GM23338 (cell line): ENCODE measurements around the gene KRTAP5-1. TPM values are rescaled to one million over a fixed set of nuclear protein-coding genes. Genes with fewer than 3 reads are reported as not detected.
A peak's percentile ranks its signal among the peaks of the same experiment; 100 is the strongest.

Source experiments
- ATAC-seq: fragments of 200-7000 bp; cut with Tn5 transposase; 3 replicates; pipeline ENCODE4 v1.9.1; 2020
- DNase-seq: peaks from one replicate; pipeline ENCODE4 v3.0.0-alpha.2; 2015; ENCODE audit warnings: low spot score
- H2AFZ ChIP-seq: fragments of 200-600 bp; sonication (generic); 2 replicates; pipeline ENCODE4 v1.8.0; 2016; ENCODE audit warnings: antibody characterized with exemption, mild to moderate bottlenecking, moderate library complexity
- H3F3A ChIP-seq: fragments of 200-600 bp; sonication (generic); replicated peaks from 2 replicates; pipeline ENCODE4 v1.8.0; 2017; ENCODE audit warnings: antibody characterized with exemption, mixed run types, low read depth
- H3K27ac ChIP-seq: fragments of 200-600 bp; sonication (generic); 2 replicates; pipeline ENCODE4 v1.6.1; 2016; ENCODE audit warnings: low read depth
- H3K27me3 ChIP-seq: fragments of 200-600 bp; sonication (generic); 2 replicates; pipeline ENCODE4 v1.8.0; 2016; ENCODE audit warnings: mild to moderate bottlenecking, mixed run types, moderate library complexity; ENCODE audit not compliant: insufficient read depth
- H3K36me3 ChIP-seq: fragments of 200-600 bp; sonication (generic); 2 replicates; pipeline ENCODE4 v1.8.0; 2016; ENCODE audit warnings: mild to moderate bottlenecking; ENCODE audit not compliant: insufficient read depth
- H3K4me1 ChIP-seq: fragments of 200-600 bp; sonication (generic); 2 replicates; pipeline ENCODE4 v1.8.0; 2016; ENCODE audit warnings: mild to moderate bottlenecking, moderate library complexity; ENCODE audit not compliant: insufficient read depth
- H3K4me2 ChIP-seq: fragments of 200-600 bp; sonication (generic); 2 replicates; pipeline ENCODE4 v1.7.1; 2017; ENCODE audit warnings: mixed run types
- H3K4me3 ChIP-seq: fragments of 200-600 bp; sonication (generic); 2 replicates; pipeline ENCODE4 v1.6.1; 2016; ENCODE audit warnings: mixed run types
- H3K79me2 ChIP-seq: fragments of 200-600 bp; sonication (generic); replicated peaks from 2 replicates; pipeline ENCODE4 v1.8.0; 2017; ENCODE audit warnings: mild to moderate bottlenecking; ENCODE audit not compliant: insufficient read depth
- H3K9me2 ChIP-seq: fragments of 200-600 bp; sonication (generic); 2 replicates; pipeline ENCODE4 v1.8.0; 2017; ENCODE audit not compliant: insufficient read depth
- H4K20me1 ChIP-seq: fragments of 200-600 bp; sonication (generic); replicated peaks from 2 replicates; pipeline ENCODE4 v1.8.0; 2017; ENCODE audit warnings: mild to moderate bottlenecking; ENCODE audit not compliant: insufficient read depth
- H3K27ac Mint-ChIP-seq: 2 replicates; pipeline ENCODE4 v1.8.0; 2020; ENCODE audit warnings: inconsistent platforms, mild to moderate bottlenecking, moderate library complexity, mixed read lengths
- H3K27me3 Mint-ChIP-seq: 3 replicates; pipeline ENCODE4 v1.8.0; 2022; ENCODE audit warnings: low read depth, mild to moderate bottlenecking, moderate library complexity, mixed read lengths, inconsistent platforms; ENCODE audit not compliant: insufficient read depth, poor library complexity
- H3K36me3 Mint-ChIP-seq: 3 replicates; pipeline ENCODE4 v1.8.0; 2021; ENCODE audit warnings: low read depth, mild to moderate bottlenecking, inconsistent platforms, moderate library complexity, mixed read lengths
- H3K4me1 Mint-ChIP-seq: 3 replicates; pipeline ENCODE4 v1.8.0; 2020; ENCODE audit warnings: mild to moderate bottlenecking, inconsistent platforms, mixed read lengths
- H3K4me3 Mint-ChIP-seq: 3 replicates; pipeline ENCODE4 v1.8.0; 2021; ENCODE audit warnings: moderate library complexity, mild to moderate bottlenecking, inconsistent platforms, mixed read lengths
- H3K9me3 Mint-ChIP-seq: 3 replicates; pipeline ENCODE4 v1.8.0; 2020; ENCODE audit warnings: moderate library complexity, mild to moderate bottlenecking, inconsistent platforms, mixed read lengths
- CREB1 ChIP-seq: fragments of 250-450 bp; sonication (Bioruptor Pico); IDR thresholded peaks from 2 replicates; pipeline ENCODE4 v1.5.0; 2020; ENCODE audit warnings: low read depth, mild to moderate bottlenecking, moderate library complexity
- EZH2 ChIP-seq: fragments of 200-600 bp; sonication (generic); IDR thresholded peaks from one replicate; pipeline ENCODE4 v1.8.0; 2017; ENCODE audit warnings: antibody characterized with exemption, mild to moderate bottlenecking, low read depth; ENCODE audit not compliant: unreplicated experiment
- EZH2phosphoT487 ChIP-seq: fragments of 200-600 bp; sonication (generic); IDR thresholded peaks from one replicate; pipeline ENCODE4 v1.8.1; 2018; ENCODE audit warnings: antibody characterized with exemption; ENCODE audit not compliant: unreplicated experiment
- JUNB ChIP-seq: IDR thresholded peaks from one replicate; pipeline ENCODE4 v1.6.1; 2016; ENCODE audit warnings: antibody characterized with exemption; ENCODE audit not compliant: unreplicated experiment
- NANOG ChIP-seq: IDR thresholded peaks from 2 replicates; pipeline ENCODE4 v1.6.1; 2016; ENCODE audit warnings: antibody characterized with exemption, borderline replicate concordance
- POLR2AphosphoS5 ChIP-seq: IDR thresholded peaks from 2 replicates; pipeline ENCODE4 v1.6.1; 2016; ENCODE audit warnings: antibody characterized with exemption, low read depth
- STAT1 ChIP-seq: IDR thresholded peaks from one replicate; pipeline ENCODE4 v1.6.1; 2016; ENCODE audit warnings: antibody characterized with exemption; ENCODE audit not compliant: unreplicated experiment
- ZNF114 ChIP-seq: fragments of 250-450 bp; sonication (Bioruptor Pico); IDR thresholded peaks from 2 replicates; pipeline ENCODE4 v1.5.0; 2020; ENCODE audit warnings: mild to moderate bottlenecking, moderate library complexity
- ZNF331 ChIP-seq: fragments of 250-450 bp; sonication (Bioruptor Pico); IDR thresholded peaks from 2 replicates; pipeline ENCODE4 v1.5.0; 2020; ENCODE audit warnings: low read depth, mild to moderate bottlenecking, moderate library complexity
- polyA plus RNA-seq: library from polyadenylated mRNA; unstranded; fragments of >200 nt; fragmentation: Nextera tagmentation; extraction: Ambion mirVana; gene quantifications from 2 replicates; pipeline ENCODE4 v1.2.1, GENCODE V29; 2016
- total RNA-seq: library from RNA; depleted of rRNA; stranded (reverse); fragments of >200 nt; shearing (Covaris generic); gene quantifications from 2 replicates; pipeline ENCODE4 v1.2.3, GENCODE V29; 2014
- TF ChIP-seq, protein P1 (sequence below), 2 experiments: fragments of 200-600 bp in 1 of 2; sonication (generic) in 1 of 2; conservative IDR thresholded peaks; 2 replicates each; pipeline versions ENCODE4 v1.5.1 to v1.6.1; 2016 to 2017; ENCODE audit warnings: antibody characterized with exemption in 2 of 2, low read depth in 2 of 2, mild to moderate bottlenecking in 2 of 2, moderate library complexity in 1 of 2
- TF ChIP-seq, protein P2 (sequence below): fragments of 250-450 bp; sonication (Bioruptor Pico); IDR thresholded peaks from 2 replicates; pipeline ENCODE4 v1.5.0; 2020; ENCODE audit warnings: mild to moderate bottlenecking, moderate library complexity

The KRTAP5-1 gene
- total and polyA plus RNA-seq, 2 experiments from 2014 or later, result not detected

DNA sequence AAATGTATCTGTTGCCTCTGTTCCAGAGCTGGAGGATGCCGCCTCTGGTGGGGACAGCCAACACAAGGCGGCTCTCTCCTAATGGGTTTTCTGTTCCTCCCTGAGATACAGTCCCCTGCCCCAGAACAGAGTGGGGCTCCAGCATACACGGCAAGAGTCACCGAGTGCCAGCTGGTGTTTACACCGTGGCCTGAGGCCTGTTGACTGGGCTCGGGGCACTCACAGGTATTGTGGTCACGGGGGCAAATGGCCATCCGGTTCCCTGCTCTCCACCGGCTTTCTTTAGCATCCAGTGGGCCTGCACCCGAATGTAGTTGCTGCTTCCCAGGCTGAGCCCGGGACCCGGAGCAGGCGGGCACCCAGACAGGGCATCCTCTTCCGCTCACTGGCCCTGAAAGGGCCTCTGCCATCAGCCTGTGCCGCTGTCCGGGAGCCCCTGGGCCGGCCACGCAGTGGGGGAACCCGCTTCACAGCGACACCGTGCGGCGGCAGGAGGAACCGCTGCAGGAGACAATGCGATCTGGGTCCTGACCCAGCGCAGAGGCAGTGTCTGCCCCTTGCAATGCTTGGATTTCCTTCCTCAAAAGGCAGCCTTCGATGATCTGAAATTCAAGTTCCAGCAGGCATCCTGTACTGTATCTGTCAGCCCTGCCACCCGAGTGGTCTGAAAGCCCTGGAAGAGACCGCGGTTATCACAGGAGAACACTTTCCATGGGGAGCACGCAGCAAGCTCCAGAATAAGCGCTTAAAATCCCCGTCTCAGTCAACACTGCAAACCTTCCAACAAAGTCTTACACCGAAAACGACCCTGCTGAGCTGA is 43.6 kb upstream of the KRTAP5-1 start:
- Mint-ChIP-seq H3K36me3 (no peaks in the 10 kb centered on the region; the same call in 2 of the 3 replicates), H3K27me3 (peaks cover 24% of the 10 kb centered on the region), H3K9me3 (no peaks in the 10 kb centered on the region), H3K4me3 (no peak overlapping the region), H3K27ac (no peak overlapping the region), H3K4me1 (peaks cover 8% of the 10 kb centered on the region)
- Histone ChIP-seq H3F3A (no peaks in the 10 kb centered on the region), H3K36me3 (no peaks in the 10 kb centered on the region), H4K20me1 (no peaks in the 10 kb centered on the region), H3K4me1 (peaks cover 3% of the 10 kb centered on the region; the same call in 1 of the 2 replicates), H3K79me2 (no peaks in the 10 kb centered on the region), H3K4me3 (no peak overlapping the region), H3K27ac (no peak overlapping the region), H2AFZ (peak overlapping the region; percentile 95), H3K9me2 (no peaks in the 10 kb centered on the region), H3K27me3 (no peaks in the 10 kb centered on the region), H3K4me2 (peak overlapping the region; percentile 64; the same call in 1 of the 2 replicates)
- ATAC-seq (peak; percentile 96), DNase-seq (peak; percentile 79)
- TF ChIP-seq ZNF331 (CRISPR knock-in tag) (no peak), EZH2phosphoT487 (no peak)
- TF ChIP-seq, protein P1, sequence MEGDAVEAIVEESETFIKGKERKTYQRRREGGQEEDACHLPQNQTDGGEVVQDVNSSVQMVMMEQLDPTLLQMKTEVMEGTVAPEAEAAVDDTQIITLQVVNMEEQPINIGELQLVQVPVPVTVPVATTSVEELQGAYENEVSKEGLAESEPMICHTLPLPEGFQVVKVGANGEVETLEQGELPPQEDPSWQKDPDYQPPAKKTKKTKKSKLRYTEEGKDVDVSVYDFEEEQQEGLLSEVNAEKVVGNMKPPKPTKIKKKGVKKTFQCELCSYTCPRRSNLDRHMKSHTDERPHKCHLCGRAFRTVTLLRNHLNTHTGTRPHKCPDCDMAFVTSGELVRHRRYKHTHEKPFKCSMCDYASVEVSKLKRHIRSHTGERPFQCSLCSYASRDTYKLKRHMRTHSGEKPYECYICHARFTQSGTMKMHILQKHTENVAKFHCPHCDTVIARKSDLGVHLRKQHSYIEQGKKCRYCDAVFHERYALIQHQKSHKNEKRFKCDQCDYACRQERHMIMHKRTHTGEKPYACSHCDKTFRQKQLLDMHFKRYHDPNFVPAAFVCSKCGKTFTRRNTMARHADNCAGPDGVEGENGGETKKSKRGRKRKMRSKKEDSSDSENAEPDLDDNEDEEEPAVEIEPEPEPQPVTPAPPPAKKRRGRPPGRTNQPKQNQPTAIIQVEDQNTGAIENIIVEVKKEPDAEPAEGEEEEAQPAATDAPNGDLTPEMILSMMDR (conservative IDR thresholded peaks at IDR 0.05; ENCODE audit: low read depth in 2 of 2), result peak; percentile 88 to 93

DNA sequence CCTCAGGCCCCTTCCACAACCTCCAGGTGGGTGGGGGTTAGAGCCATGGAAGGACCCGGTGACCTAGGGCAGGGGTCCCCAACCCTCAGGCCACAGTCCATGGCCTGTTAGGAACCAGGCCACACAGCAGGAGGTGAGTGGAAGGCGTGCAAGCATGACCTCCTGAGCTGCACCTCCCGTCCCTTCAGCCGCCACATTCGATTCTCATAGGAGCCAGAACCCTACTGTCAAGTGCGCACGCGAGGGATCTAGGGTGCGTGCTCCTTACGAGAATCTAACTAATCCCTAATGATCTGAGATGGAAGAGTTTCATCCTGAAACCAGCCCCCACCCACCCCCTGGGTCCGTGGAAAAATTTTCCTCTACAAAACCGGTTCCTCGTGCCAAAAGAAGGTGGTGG is 40.5 kb upstream of the KRTAP5-1 start:
- no peak overlapping the region for H3K4me3 Mint-ChIP-seq
- Histone ChIP-seq H3K27me3 (no peaks in the 10 kb centered on the region), H3K36me3 (no peaks in the 10 kb centered on the region), H3K4me2 (no peak overlapping the region), H3K4me3 (no peak overlapping the region), H3K27ac (no peak overlapping the region), H2AFZ (no peak overlapping the region), H3K4me1 (no peaks in the 10 kb centered on the region; the same call in 1 of the 2 replicates), H3F3A (no peaks in the 10 kb centered on the region), H3K79me2 (no peaks in the 10 kb centered on the region), H4K20me1 (no peaks in the 10 kb centered on the region), H3K9me2 (no peaks in the 10 kb centered on the region)
- H3K36me3 Mint-ChIP-seq, result no peaks in the 10 kb centered on the region; the same call in 2 of the 3 replicates
- peaks cover 21% of the 10 kb centered on the region for H3K27me3 Mint-ChIP-seq
- no peak for ATAC-seq
- peaks cover 10% of the 10 kb centered on the region for H3K4me1 Mint-ChIP-seq
- H3K9me3 Mint-ChIP-seq, result no peaks in the 10 kb centered on the region
- no peak for DNase-seq
- no peak overlapping the region for H3K27ac Mint-ChIP-seq
- no peak for TF ChIP-seq STAT1
- no peak for TF ChIP-seq EZH2
- TF ChIP-seq POLR2AphosphoS5, result no peak
- TF ChIP-seq, protein P2, sequence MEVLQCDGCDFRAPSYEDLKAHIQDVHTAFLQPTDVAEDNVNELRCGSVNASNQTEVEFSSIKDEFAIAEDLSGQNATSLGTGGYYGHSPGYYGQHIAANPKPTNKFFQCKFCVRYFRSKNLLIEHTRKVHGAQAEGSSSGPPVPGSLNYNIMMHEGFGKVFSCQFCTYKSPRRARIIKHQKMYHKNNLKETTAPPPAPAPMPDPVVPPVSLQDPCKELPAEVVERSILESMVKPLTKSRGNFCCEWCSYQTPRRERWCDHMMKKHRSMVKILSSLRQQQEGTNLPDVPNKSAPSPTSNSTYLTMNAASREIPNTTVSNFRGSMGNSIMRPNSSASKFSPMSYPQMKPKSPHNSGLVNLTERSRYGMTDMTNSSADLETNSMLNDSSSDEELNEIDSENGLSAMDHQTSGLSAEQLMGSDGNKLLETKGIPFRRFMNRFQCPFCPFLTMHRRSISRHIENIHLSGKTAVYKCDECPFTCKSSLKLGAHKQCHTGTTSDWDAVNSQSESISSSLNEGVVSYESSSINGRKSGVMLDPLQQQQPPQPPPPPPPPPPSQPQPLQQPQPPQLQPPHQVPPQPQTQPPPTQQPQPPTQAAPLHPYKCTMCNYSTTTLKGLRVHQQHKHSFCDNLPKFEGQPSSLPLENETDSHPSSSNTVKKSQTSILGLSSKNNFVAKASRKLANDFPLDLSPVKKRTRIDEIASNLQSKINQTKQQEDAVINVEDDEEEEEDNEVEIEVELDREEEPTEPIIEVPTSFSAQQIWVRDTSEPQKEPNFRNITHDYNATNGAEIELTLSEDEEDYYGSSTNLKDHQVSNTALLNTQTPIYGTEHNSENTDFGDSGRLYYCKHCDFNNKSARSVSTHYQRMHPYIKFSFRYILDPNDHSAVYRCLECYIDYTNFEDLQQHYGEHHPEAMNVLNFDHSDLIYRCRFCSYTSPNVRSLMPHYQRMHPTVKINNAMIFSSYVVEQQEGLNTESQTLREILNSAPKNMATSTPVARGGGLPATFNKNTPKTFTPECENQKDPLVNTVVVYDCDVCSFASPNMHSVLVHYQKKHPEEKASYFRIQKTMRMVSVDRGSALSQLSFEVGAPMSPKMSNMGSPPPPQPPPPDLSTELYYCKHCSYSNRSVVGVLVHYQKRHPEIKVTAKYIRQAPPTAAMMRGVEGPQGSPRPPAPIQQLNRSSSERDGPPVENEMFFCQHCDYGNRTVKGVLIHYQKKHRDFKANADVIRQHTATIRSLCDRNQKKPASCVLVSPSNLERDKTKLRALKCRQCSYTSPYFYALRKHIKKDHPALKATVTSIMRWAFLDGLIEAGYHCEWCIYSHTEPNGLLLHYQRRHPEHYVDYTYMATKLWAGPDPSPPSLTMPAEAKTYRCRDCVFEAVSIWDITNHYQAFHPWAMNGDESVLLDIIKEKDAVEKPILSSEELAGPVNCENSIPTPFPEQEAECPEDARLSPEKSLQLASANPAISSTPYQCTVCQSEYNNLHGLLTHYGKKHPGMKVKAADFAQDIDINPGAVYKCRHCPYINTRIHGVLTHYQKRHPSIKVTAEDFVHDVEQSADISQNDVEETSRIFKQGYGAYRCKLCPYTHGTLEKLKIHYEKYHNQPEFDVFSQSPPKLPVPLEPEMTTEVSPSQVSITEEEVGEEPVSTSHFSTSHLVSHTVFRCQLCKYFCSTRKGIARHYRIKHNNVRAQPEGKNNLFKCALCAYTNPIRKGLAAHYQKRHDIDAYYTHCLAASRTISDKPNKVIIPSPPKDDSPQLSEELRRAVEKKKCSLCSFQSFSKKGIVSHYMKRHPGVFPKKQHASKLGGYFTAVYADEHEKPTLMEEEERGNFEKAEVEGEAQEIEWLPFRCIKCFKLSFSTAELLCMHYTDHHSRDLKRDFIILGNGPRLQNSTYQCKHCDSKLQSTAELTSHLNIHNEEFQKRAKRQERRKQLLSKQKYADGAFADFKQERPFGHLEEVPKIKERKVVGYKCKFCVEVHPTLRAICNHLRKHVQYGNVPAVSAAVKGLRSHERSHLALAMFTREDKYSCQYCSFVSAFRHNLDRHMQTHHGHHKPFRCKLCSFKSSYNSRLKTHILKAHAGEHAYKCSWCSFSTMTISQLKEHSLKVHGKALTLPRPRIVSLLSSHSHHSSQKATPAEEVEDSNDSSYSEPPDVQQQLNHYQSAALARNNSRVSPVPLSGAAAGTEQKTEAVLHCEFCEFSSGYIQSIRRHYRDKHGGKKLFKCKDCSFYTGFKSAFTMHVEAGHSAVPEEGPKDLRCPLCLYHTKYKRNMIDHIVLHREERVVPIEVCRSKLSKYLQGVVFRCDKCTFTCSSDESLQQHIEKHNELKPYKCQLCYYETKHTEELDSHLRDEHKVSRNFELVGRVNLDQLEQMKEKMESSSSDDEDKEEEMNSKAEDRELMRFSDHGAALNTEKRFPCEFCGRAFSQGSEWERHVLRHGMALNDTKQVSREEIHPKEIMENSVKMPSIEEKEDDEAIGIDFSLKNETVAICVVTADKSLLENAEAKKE (CRISPR knock-in tag), result no peak
- no peak for TF ChIP-seq ZNF114 (CRISPR knock-in tag)
- TF ChIP-seq CREB1 (CRISPR knock-in tag), result no peak
- TF ChIP-seq NANOG, result no peak
- TF ChIP-seq JUNB, result no peak
- TF ChIP-seq ZNF331 (CRISPR knock-in tag), result no peak
- TF ChIP-seq EZH2phosphoT487, result no peak
